ENCODE data around the gene AGO3. TPM values are rescaled to one million over a fixed set of nuclear protein-coding genes. Genes with fewer than 3 reads are reported as not detected.

AGO3 gene
- polyA plus RNA-seq, 2 of the 4 experiments (the other 2 are of a cell fraction), result 3.8 to 14.7 TPM

- H3K4me2 ChIP-seq, result no peak overlapping the region
- ATAC-seq (no peak), DNase-seq (ENCODE audit: low read depth in 1 of 2, low spot score in 1 of 2) (no peak), FAIRE-seq (no peak)
- no peak overlapping the region for H3K4me3 ChIP-seq
- H3K4me1 ChIP-seq, result no peaks in the 10 kb centered on the region
- TF ChIP-seq FOSL2 (IDR thresholded peaks at IDR 0.05) (no peak), FOSL2 (CRISPR knock-in tag; IDR thresholded peaks at IDR 0.05) (no peak)
- CTCF ChIA-PET, result no interaction called here
- H3K27ac ChIP-seq, result no peak overlapping the region
- WGBS (ENCODE audit: missing lambda C conversion rate), result 100% methylated on average over 1 of the region's 1 CpG
- H3K9me3 ChIP-seq, result no peaks in the 10 kb centered on the region
- POLR2A ChIA-PET, result no interaction called here
Measured at GRCh38 chr1:35914717-35915116, 16.2 kb upstream of the AGO3 start.

- TF ChIP-seq NPAS2 (CRISPR knock-in tag; IDR thresholded peaks at IDR 0.05; ENCODE audit: borderline replicate concordance) (no peak), SMC3 (IDR thresholded peaks at IDR 0.05) (no peak), KDM1A (IDR thresholded peaks at IDR 0.05; ENCODE audit: low read depth) (no peak), FOSB (CRISPR knock-in tag; IDR thresholded peaks at IDR 0.05) (no peak), HEYL (CRISPR knock-in tag; IDR thresholded peaks at IDR 0.05) (no peak), ZC3H11A (IDR thresholded peaks at IDR 0.05) (no peak), NR3C1 (IDR thresholded peaks at IDR 0.05) (no peak), USF2 (IDR thresholded peaks at IDR 0.05) (no peak), BCL3 (IDR thresholded peaks at IDR 0.05) (no peak), MAX (IDR thresholded peaks at IDR 0.05) (no peak), E2F6 (IDR thresholded peaks at IDR 0.05; ENCODE audit: borderline replicate concordance, low read depth) (no peak), EHMT2 (IDR thresholded peaks at IDR 0.05; ENCODE audit: low read depth) (no peak), MAZ (IDR thresholded peaks at IDR 0.05; ENCODE audit: borderline replicate concordance, low read depth, low read length) (no peak), PHF8 (IDR thresholded peaks at IDR 0.05; ENCODE audit: borderline replicate concordance, low read depth) (no peak), RCOR1 (IDR thresholded peaks at IDR 0.05; ENCODE audit: low read depth, low read length) (no peak), NFE2L2 (conservative IDR thresholded peaks at IDR 0.05; ENCODE audit: low read length) (no peak)
- no peak overlapping the region for H3K4me2 ChIP-seq
- H3K4me3 ChIP-seq, result no peak overlapping the region
- H3K27ac ChIP-seq, result no peak overlapping the region
- ATAC-seq (no peak), DNase-seq (ENCODE audit: low read depth in 1 of 2, low spot score in 1 of 2) (no peak), FAIRE-seq (no peak)
- H3K9me3 ChIP-seq, result no peaks in the 10 kb centered on the region
- WGBS (ENCODE audit: missing lambda C conversion rate), result 92% methylated on average over 2 of the region's 2 CpGs
- ChIA-PET POLR2A (no interaction called here), CTCF (no interaction called here)
- H3K4me1 ChIP-seq, result no peaks in the 10 kb centered on the region
Measured at GRCh38 chr1:35915693-35916092, 15.2 kb upstream of the AGO3 start.

GRCh38 chr1:35923791-35924221 lies 7.1 kb upstream of the AGO3 start:
- ATAC-seq, result no peak
- H3K4me2 ChIP-seq, result no peak overlapping the region
- ChIA-PET CTCF (no interaction called here), POLR2A (no interaction called here)
- no peaks in the 10 kb centered on the region for H3K4me1 ChIP-seq
- TF ChIP-seq HES2 (IDR thresholded peaks at IDR 0.05) (no peak), HOXB13 (CRISPR knock-in tag; IDR thresholded peaks at IDR 0.05; ENCODE audit: low read depth) (no peak)
- H3K4me3 ChIP-seq, result no peak overlapping the region
- DNase-seq (ENCODE audit: low read depth in 1 of 2, low spot score in 1 of 2), result no peak
- H3K9me3 ChIP-seq, result no peaks in the 10 kb centered on the region
- FAIRE-seq, result no peak
- H3K27ac ChIP-seq, result no peak overlapping the region
